LNCaP clone FGC (cell line): Measurements from ENCODE around the gene M6PR.

ENCODE experiments used
- DNase-seq: peaks from one replicate; pipeline ENCODE4 v3.0.0-alpha.2; 2011; ENCODE audit warnings: low read depth
- H3K4me3 ChIP-seq: 2 replicates; pipeline ENCODE4 v1.5.1; 2011; ENCODE audit warnings: mild to moderate bottlenecking, low read depth, low read length, control low read depth
- TF ChIP-seq, protein P1 (sequence below): IDR thresholded peaks from 2 replicates; pipeline ENCODE4 v1.5.1; 2012; ENCODE audit warnings: mild to moderate bottlenecking; ENCODE audit not compliant: control insufficient read depth, insufficient read depth; ENCODE audit errors: extremely low read depth

Gene M6PR

DNA sequence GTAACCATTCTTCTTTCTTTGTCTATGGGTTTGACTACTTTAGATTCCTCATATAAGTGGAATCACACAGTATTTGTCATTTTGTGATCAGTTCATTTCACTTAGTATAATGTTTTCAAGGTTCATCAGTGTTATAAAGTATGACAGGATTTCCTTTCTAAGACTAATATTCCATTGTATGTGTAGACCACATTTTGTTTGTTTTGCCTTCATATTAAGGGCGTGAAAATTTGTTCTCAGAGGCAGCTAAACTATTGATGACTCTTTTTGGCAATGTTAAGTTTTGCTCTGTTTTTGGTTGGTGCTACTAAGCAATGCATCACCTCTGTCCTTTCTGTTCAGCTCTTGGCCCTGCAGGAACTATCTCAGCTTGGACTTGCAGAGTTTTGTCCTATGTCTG lies 38.2 kb upstream of the M6PR start:
- TF ChIP-seq, protein P1, sequence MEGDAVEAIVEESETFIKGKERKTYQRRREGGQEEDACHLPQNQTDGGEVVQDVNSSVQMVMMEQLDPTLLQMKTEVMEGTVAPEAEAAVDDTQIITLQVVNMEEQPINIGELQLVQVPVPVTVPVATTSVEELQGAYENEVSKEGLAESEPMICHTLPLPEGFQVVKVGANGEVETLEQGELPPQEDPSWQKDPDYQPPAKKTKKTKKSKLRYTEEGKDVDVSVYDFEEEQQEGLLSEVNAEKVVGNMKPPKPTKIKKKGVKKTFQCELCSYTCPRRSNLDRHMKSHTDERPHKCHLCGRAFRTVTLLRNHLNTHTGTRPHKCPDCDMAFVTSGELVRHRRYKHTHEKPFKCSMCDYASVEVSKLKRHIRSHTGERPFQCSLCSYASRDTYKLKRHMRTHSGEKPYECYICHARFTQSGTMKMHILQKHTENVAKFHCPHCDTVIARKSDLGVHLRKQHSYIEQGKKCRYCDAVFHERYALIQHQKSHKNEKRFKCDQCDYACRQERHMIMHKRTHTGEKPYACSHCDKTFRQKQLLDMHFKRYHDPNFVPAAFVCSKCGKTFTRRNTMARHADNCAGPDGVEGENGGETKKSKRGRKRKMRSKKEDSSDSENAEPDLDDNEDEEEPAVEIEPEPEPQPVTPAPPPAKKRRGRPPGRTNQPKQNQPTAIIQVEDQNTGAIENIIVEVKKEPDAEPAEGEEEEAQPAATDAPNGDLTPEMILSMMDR: no peak
- no peak for DNase-seq
- no peak overlapping the region for H3K4me3 ChIP-seq

DNA sequence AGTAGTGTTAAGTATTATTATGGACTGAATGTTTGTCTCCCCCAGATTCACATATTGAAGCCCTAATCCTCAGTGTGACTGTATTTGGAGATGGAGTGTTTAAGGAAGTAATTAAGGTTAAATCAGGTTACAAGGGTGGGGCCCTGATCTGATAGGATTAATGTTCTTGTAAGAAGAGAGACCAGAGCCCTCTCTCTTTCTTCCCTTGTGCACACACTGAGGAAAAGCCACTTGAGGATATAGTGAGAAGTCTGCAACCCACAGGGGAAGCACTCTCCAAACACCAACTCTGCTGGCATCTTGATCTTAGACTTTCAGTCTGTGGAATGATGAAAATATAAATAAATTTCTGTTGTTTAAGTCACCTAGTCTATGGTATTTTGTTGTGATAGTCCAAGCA lies 37.7 kb upstream of the M6PR start:
- DNase-seq: no peak
- H3K4me3 ChIP-seq: no peak overlapping the region
- TF ChIP-seq, protein P1: no peak

DNA sequence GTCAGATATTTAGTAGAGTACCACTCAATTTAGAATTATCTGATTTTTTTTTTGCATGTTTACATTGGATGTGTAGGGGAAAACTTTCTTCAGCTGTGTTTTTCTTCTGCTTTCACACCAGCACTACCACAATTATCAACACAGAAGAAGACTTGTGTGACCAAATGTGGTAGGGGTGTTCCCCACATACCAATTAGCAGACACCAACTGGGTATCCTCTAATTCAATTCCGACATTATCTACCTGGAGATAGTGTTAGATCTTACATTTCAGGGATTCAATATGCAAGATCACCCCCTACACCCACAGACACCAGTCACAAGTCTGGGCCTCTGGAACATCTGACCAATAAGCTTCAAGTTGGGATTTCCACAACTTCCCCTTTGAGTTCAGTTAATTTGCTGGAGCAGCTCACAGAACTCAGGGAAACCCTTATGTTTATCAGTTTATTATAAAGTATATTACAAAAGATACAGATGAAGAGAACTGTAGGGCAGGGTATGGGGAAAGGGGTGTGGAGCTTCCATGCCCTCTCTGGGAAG lies 35.8 kb upstream of the M6PR start:
- TF ChIP-seq, protein P1: no peak
- no peak for DNase-seq
- H3K4me3 ChIP-seq: no peak overlapping the region

DNA sequence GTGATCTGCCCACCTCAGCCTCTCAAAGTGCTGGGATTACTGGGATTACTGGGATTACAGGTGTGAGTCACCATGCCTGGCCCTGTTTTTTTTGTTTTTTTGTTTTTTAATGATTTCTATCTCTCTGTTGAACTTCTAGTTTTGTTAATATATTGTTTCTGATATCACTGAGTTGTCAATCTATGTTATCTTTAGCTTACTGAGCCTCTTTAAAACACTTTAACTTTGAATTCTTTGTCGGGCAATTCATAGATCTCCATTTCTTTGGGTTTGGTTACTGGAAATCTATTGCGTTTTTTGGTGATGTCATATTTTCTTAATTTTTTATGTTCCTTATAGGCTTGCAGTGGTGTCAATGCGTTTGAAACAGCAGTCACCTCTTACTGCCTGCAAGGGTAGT lies 30.7 kb upstream of the M6PR start:
- TF ChIP-seq, protein P1: no peak
- no peak overlapping the region for H3K4me3 ChIP-seq
- DNase-seq: no peak

DNA sequence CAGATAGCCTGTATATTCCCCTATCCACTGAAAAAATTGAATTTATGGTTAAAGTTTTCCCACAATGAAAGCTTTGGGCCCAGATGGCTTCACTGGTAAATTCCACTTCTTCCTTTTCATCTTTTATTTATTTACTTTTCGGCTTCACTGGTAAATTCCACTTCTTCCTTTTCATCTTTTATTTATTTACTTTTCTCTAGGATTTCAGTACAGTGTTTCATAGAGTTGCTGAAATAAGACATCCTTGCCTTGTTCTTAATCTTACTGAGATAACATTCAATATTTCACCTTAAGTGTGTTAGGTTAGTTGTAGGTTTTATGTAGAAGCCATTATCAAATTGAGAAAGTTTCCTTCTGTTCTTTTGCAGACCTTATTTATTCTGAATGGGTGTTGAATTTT lies 21.0 kb upstream of the M6PR start:
- no peak overlapping the region for H3K4me3 ChIP-seq
- DNase-seq: no peak
- TF ChIP-seq, protein P1: no peak

- DNase-seq: no peak
- TF ChIP-seq, protein P1: no peak
- no peak overlapping the region for H3K4me3 ChIP-seq
Measured at GRCh38 chr12:8969861-8970411, 20.5 kb upstream of the M6PR start.

DNA sequence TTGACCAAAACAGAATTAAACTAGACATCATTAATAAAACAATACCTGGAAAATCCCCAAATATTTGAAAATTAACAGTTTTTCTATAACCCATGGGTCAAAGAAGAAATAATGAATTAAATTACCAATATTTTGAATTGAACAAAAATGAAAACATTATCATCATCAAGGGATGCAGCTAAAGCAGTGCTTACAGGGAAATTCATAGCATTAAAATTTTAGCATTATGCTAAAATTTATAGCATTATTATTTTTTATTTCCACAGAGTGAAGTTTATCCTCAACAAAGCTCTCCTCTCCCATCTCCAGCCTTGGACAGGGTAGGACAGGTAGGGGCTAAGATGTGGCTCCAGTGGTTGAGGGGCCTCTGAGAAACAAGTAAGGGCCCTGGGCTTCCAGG lies 19.3 kb upstream of the M6PR start:
- no peak for DNase-seq
- TF ChIP-seq, protein P1: no peak
- no peak overlapping the region for H3K4me3 ChIP-seq
